HG03432 (cell line): Measurements from ENCODE around the gene PRRT3.

Experiments used
- ATAC-seq: cut with Tn5 transposase; IDR thresholded peaks from one replicate; pipeline ENCODE4 v1.9.1; 2021; ENCODE audit warnings: mild to moderate bottlenecking, moderate library complexity; ENCODE audit not compliant: unreplicated experiment

PRRT3 gene

GRCh38 chr3:9951962-9952805, at the start of gene PRRT3:
Gene PRRT3, minus strand, starts transcription at chr3:9952408. Its CDS starts 2,293 bp downstream, at chr3:9950115.
- peak; percentile 80 for ATAC-seq

- ATAC-seq: no peak
Observed at GRCh38 chr3:10000686-10001085, 48.5 kb upstream of the PRRT3 start.

- no peak for ATAC-seq
Observed at GRCh38 chr3:9994086-9994844, 42.1 kb upstream of the PRRT3 start.

- ATAC-seq: peak; percentile 36
Observed at GRCh38 chr3:9986230-9986725, 34.1 kb upstream of the PRRT3 start.

- no peak for ATAC-seq
Observed at GRCh38 chr3:9980251-9980650, 28.0 kb upstream of the PRRT3 start.

- no peak for ATAC-seq
Observed at GRCh38 chr3:9978710-9979305, 26.6 kb upstream of the PRRT3 start.

- no peak for ATAC-seq
Observed at GRCh38 chr3:9976721-9977709, 24.8 kb upstream of the PRRT3 start.

GRCh38 chr3:9970020-9970652, 17.9 kb upstream of the PRRT3 start:
- no peak for ATAC-seq

- no peak for ATAC-seq
Observed at GRCh38 chr3:9969632-9970019, 17.4 kb upstream of the PRRT3 start.

GRCh38 chr3:9966841-9967240, 14.6 kb upstream of the PRRT3 start:
- no peak for ATAC-seq

GRCh38 chr3:9965200-9965875, 13.1 kb upstream of the PRRT3 start:
- ATAC-seq: no peak

- no peak for ATAC-seq
Observed at GRCh38 chr3:9957214-9957613, 5.0 kb upstream of the PRRT3 start.

GRCh38 chr3:9955611-9956352, 3.6 kb upstream of the PRRT3 start:
- ATAC-seq: no peak

GRCh38 chr3:9955067-9955502, 2.9 kb upstream of the PRRT3 start:
- no peak for ATAC-seq

GRCh38 chr3:9951598-9951961, 628 bp downstream of the PRRT3 start:
- peak; percentile 12 for ATAC-seq

GRCh38 chr3:9951126-9951525, 1.1 kb downstream of the PRRT3 start:
- peak; percentile 43 for ATAC-seq

GRCh38 chr3:9949626-9950025, 2.6 kb downstream of the PRRT3 start:
- ATAC-seq: no peak

- ATAC-seq: no peak
Observed at GRCh38 chr3:9949115-9949514, 3.1 kb downstream of the PRRT3 start.

- no peak for ATAC-seq
Observed at GRCh38 chr3:9948586-9948985, 3.6 kb downstream of the PRRT3 start.
